NT2/D1 (cell line): ENCODE data around the gene MEPE.

Experiments used
- SUZ12 ChIP-seq: IDR thresholded peaks from 2 replicates; pipeline ENCODE4 v1.6.1; 2011; ENCODE audit not compliant: insufficient read length, insufficient read depth; ENCODE audit errors: extremely low read depth
- ZNF274 ChIP-seq: IDR thresholded peaks from 2 replicates; pipeline ENCODE4 v1.6.1; 2011; ENCODE audit warnings: mild to moderate bottlenecking, low read depth, low read length

GRCh38 chr4:87823724-87824123, 9.0 kb upstream of the MEPE start:
- TF ChIP-seq SUZ12 (no peak), ZNF274 (no peak)
